GM18502 (cell line): ENCODE results near the gene GLI3.

ENCODE experiments used
- ATAC-seq: cut with Tn5 transposase; IDR thresholded peaks from one replicate; pipeline ENCODE4 v1.9.1; 2021; ENCODE audit warnings: mild to moderate bottlenecking; ENCODE audit not compliant: unreplicated experiment, poor library complexity

The GLI3 gene

GRCh38 chr7:42017349-42017986 lies 219.5 kb downstream of the GLI3 start:
- ATAC-seq: no peak

GRCh38 chr7:42016517-42016916 lies 220.5 kb downstream of the GLI3 start:
- ATAC-seq: no peak

DNA sequence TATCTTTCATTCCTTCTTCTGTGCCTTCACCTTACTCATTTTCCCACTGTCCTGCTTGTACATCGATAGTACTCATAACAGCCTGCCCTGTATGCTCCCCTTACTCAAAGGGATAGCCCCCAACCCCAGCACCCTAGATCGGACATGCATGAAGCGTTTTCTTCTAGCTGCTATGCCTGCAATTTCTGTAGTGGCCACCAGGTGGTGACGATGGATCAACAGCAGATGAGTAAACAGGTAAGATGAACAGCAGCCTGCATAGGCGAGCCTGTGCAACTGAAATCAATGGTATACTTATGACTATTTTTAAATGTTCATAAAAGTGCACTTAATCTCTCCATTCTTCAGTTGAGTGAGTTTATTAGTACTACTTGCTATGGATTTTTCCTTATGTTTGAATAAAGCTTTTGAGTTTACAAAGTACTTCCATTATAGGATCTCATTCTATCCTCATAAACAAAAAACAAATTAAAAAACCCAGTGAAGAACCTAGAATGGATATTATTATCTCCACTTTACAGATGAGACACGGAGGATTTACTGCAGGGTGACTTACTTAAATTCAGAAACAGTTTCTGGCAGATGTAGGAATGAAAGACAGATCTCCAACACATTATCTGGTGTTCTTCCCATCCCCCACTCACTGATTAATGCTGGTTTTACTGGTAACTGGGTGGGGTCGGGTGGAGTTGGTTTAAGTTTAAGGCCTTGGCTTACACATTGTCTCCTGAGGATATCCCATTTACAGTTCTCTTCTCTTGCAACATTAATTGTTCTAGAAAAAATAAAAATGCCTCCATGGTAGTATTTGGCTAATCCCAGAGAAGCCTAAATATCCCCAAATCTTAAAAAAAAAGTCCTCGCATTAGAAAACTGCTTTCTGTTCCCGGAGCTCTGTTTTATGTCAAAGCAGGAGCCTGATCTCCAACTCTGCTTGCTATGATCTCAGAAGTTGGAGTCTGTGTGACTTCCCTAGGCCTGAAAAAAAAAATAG lies 222.1 kb downstream of the GLI3 start:
- ATAC-seq: no peak

GRCh38 chr7:42012786-42013360 lies 224.1 kb downstream of the GLI3 start:
- ATAC-seq: no peak

DNA sequence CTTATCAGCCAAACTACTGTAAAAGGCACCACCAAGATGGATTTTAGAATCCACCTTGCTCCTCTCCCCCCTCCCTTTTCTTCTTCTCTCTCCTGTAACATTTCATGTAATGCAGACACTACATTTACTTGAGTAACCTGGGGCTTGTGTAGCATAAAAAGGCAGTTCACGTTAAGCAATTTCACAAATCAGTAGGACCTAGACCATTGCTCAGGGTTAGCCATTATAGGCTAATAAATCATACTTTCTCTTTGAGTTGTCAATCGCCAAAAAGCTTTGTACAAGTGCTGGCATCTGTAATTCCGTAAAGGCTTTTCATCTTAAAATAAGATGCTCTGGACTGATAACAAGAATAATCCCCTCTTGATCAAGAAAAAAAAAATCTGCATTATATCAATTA lies 224.7 kb downstream of the GLI3 start:
- no peak for ATAC-seq

- no peak for ATAC-seq
Observed at GRCh38 chr7:42011846-42012245, 225.2 kb downstream of the GLI3 start.

DNA sequence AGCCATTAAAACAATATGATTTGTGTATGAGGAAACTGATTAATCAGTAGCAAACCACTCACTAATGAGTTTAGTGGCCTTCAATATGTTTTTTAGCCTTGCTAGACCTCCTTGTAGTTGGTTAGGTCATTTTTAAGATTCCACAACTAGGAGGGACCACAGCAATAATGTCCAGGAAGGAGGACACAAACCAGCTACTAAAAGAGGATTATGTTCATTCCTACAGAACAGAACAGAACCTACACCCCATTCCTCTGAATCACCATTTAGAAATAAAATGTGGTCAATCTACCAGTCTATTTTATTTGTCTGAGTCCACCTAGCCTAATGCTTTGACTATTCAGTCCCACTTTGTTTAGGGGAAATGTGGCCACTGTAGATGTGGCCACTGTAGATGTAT lies 226.3 kb downstream of the GLI3 start:
- ATAC-seq: no peak

DNA sequence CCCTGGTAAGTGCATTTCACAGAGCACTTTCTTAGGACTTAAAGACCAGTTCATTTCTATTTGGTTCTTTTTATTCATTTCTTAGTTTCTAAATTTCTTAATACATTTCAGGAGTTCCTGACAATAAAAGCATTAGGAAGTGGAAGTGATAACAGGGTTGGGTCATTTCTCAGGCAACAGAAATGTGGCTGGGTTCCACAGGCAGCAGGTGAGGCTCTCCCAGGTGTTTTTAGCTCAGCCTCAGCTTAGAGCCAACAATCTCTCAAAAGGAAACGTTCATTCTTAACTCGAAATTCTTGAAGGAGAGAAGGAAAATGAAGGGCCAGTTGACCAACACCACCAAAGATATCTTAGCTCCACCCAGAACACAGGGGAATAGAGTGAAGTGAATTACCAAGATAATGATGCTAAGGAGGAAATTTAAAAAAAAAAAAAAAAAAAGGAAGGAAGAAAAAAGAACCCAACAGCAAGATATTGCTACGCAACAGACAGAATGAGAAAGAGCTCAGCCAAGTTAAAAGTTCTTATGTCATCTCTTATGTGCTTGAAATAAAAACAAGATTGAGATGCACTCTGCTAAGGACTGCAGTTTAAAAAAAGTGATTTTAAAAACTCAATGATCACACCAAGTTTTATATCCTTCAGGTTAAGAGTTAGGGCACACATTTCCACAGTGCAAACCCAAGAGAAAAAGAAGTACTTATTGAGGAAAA lies 230.1 kb downstream of the GLI3 start:
- no peak for ATAC-seq

DNA sequence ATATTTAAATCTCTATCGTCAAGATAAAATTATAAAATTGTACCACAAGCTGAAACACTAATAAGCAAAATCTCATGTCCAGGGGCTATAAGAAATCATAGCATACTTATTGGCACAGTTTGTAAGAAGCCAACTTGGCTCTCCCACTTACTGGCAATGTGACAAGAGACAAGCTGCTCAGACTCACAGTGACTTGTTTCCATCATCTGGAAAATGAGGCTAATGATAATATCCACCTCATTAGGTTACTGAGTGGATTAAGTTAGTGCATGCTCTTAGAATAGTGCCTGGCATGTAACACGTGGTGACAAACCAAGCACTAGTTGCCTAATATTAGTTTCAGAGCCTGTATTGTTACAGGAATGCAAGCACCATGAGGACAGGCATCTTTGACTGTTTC lies 234.4 kb downstream of the GLI3 start:
- ATAC-seq: no peak

DNA sequence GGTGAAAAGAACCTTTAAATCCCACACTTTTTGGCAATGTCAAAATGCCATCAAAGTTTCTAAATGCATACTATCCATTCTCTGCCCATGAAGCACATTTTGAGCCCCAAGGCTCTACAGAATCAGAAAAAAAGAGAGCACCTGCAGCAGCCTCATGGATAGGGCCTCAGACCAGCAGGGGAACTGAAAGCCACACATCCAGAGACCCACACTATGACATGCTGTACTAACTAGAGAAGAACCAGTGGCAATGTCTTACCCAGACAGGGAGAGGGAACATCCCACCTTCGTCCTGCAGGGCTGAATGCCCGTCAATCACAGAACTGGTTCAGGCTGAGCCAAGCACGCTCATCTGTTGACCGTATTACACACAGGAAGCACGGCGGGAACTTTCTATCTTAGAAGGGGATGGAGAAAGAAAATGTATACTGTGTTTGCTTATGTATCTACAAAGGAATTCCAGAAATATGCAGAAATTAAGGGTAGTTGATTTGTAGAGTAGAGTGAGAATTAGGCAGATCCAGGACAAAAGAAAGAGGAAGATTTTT lies 237.2 kb downstream of the GLI3 start:
- no peak for ATAC-seq

- no peak for ATAC-seq
Observed at GRCh38 chr7:41998041-41998440, 239.0 kb downstream of the GLI3 start.

DNA sequence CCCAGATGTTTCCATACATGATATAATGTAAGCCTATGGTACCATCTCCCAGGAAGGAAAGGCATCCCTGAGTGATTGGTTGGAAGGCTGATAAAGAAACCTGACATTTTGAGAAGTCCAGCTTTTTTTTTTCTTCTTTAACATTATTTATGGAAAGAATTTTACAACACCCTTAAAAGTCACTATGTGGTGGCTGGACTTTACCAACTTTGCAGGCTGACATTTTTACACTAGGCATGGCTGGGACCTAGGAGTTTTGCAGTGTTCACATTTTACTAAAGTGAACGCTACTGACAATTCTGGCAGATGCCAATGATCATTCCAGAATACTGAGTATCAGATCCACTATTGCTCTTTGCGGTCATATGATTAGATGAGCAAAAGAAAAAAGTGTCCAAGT lies 239.9 kb downstream of the GLI3 start:
- no peak for ATAC-seq

DNA sequence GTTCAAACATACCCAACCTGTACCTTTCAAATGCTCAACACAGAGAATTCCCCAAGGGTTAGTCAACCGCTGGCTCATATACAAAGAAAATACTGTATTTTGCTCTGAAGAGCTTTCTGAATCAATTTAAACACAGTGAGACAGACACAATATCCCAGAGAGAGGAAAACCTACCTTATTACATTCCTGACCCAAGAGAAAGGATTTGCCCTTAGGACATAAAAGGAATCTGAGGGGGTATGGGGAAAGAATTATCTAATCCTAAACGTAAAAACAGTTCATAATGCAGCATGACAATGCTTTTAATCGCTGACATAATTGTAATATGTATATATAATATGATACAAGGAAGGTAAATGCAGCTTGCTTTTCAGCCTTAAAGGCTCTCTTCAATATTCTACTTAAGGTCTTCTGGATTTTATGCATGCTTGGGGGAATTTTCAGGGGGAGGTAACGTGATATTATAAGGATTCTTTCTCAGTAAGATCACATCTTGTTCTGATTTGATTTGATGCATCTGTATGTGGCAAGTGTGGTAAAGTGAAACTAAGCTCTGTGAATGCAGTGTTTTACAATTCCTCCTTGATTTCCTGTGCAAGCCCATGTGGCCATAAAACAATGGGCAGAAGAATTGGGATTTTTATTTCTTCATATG lies 240.5 kb downstream of the GLI3 start:
- no peak for ATAC-seq

DNA sequence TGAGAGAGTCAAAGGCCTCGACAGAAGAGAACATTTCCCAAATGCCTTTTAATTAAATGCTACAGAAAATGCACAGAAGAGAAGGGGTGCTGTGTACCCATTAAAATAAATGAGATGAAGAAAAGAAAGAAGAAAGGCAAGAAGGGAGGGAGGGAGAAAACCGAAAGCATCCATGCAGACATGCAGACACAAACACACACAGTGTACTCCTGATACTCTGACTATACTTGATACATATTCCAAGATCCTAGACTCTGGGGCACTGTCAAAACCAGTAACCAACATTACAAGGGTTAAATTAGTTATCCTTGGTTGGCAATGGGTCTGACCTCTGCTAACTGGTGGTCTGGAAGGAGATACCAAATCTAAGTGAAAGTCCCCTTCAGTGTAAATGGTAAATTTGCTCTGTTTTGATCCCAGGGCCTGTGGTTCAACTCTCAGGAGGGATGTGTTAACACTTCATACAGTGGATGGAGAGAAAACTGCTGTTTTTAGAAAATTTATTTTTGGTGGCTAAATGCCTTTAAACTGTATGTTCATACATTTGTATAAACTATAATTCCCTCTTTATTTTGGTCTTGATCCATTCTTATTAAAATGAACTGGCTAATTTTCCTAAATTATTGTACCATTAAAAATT lies 241.3 kb downstream of the GLI3 start:
- ATAC-seq: no peak

DNA sequence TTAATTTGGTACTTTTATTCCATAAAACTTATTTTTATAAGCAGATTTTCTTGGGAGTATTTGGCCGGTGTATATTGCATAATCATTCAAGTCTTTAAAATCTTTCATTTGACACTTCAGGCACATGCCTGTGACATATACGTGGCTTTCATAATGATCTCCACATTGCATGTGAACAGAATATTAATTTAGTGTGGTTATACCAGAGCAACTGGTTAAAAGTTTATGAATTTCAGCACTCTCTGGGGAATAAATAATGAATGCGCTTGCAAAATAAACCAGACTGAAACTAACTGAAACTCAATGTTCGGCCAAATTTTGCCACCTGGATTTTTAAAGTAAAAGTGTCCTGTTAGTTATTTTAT lies 242.3 kb downstream of the GLI3 start:
- ATAC-seq: no peak

GRCh38 chr7:41994036-41994745 lies 242.8 kb downstream of the GLI3 start:
- ATAC-seq: no peak

GRCh38 chr7:41992881-41993867 lies 243.8 kb downstream of the GLI3 start:
- ATAC-seq: no peak

DNA sequence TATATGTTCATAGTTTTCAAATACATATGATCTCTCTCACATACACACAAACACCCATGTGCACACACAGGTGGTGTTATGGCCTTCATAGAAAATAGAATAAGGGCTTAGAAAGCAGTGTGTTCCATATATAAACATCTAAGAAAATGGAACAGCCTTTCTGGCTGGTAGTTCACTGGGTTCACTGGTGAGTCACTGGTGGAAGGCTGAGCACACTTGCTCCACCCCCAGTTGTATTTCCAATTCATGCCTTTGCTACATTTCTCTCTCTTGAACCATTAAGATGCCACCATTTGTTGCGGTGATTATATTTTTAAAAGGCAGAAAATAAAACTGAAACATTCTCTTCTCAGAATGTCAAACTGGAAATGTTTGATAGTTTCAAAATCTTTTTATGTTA lies 252.1 kb downstream of the GLI3 start:
- ATAC-seq: no peak
